ENCODE data around the gene SGO2. TPM values are rescaled to one million over a fixed set of nuclear protein-coding genes. Genes with fewer than 3 reads are reported as not detected.

The SGO2 gene
- total RNA-seq, 1 experiment from 2014 or later: 14.2 TPM

DNA sequence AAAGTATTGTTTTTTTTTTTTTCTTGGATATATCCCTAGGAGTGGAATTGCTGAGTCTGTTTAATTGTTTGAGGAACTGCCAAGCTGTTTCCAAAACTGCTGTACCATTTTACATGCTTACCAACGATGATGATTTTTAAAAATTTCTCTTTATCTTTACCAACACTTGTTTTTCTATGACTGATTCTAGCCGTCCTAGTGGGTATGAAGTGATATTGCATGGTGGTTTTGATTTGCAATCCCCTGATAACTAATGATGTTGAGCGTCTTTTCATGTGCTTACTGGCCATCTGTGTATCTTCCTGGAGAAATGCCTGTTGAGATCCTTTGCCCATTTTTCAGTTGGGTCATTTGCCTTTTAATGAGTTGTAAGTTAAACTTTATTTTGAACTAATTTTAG lies 51.0 kb downstream of the SGO2 start:
- no peak overlapping the region for H3K4me3 Mint-ChIP-seq (ENCODE audit: unreplicated experiment)
- CTCF ChIA-PET: interaction anchor here (0.6 to 1.9 kb wide), 5 partner anchors 14 to 127 kb away, joined by 3 to 23 read pairs (median 5); no protein-coding TSS in a partner anchor
- intact Hi-C loops (cut with micrococcal nuclease): loop anchor here (2.0 to 10.0 kb wide), 2 partner anchors 98 to 604 kb away; no protein-coding TSS in a partner anchor

DNA sequence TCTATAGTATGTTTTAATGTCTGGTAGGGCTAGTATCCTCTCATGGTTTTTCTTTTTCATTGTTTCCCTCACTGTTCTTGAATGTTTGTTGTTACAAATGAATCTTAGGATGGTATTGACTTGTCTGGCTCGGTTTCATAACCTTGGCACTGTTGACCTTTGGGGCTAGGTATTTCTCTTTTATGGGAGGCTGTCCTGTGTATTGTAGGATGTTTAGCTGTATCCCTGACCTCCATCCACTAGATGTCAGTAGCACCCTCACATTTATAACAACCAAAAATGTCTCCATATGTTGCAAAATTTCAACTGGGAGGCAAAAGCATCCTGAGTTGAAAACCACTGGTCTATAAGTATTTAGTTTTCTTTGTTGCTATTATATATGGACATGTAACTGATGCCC lies 52.8 kb downstream of the SGO2 start:
- Mint-ChIP-seq H3K36me3 (ENCODE audit: insufficient read depth, unreplicated experiment) (peaks cover 7% of the 10 kb centered on the region), H3K4me1 (ENCODE audit: insufficient read depth, unreplicated experiment) (no peaks in the 10 kb centered on the region), H3K4me3 (ENCODE audit: unreplicated experiment) (no peak overlapping the region), H3K27ac (ENCODE audit: low read depth, unreplicated experiment) (peak overlapping the region; percentile 49), H3K9me3 (ENCODE audit: unreplicated experiment) (no peaks in the 10 kb centered on the region), H3K27me3 (ENCODE audit: insufficient read depth, unreplicated experiment) (no peaks in the 10 kb centered on the region)
- CTCF ChIA-PET: interaction anchor here (0.5 to 1.8 kb wide), 22 partner anchors 9 to 606 kb away, joined by 3 to 50 read pairs (median 3); no protein-coding TSS in a partner anchor
- intact Hi-C loops (cut with micrococcal nuclease): loop anchor here (10.0 kb wide), 1 partner anchor 96 kb away; no protein-coding TSS in a partner anchor
- TF ChIP-seq, protein P1, sequence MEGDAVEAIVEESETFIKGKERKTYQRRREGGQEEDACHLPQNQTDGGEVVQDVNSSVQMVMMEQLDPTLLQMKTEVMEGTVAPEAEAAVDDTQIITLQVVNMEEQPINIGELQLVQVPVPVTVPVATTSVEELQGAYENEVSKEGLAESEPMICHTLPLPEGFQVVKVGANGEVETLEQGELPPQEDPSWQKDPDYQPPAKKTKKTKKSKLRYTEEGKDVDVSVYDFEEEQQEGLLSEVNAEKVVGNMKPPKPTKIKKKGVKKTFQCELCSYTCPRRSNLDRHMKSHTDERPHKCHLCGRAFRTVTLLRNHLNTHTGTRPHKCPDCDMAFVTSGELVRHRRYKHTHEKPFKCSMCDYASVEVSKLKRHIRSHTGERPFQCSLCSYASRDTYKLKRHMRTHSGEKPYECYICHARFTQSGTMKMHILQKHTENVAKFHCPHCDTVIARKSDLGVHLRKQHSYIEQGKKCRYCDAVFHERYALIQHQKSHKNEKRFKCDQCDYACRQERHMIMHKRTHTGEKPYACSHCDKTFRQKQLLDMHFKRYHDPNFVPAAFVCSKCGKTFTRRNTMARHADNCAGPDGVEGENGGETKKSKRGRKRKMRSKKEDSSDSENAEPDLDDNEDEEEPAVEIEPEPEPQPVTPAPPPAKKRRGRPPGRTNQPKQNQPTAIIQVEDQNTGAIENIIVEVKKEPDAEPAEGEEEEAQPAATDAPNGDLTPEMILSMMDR (IDR thresholded peaks at IDR 0.05; ENCODE audit: unreplicated experiment): peak; percentile 32
- peak; percentile 49 for DNase-seq (ENCODE audit: unreplicated experiment)
- no TSS peak for BruUV-seq (replicated peaks)
- POLR2A ChIA-PET: interaction anchor here (0.9 to 2.0 kb wide), 4 partner anchors 36 to 235 kb away, joined by 3 to 9 read pairs (median 4); no protein-coding TSS in a partner anchor

More for the DNA sequence above, 51.0 kb downstream of the SGO2 start:
- Mint-ChIP-seq H3K27me3 (ENCODE audit: insufficient read depth, unreplicated experiment) (no peaks in the 10 kb centered on the region), H3K27ac (ENCODE audit: low read depth, unreplicated experiment) (no peak overlapping the region), H3K9me3 (ENCODE audit: unreplicated experiment) (no peaks in the 10 kb centered on the region), H3K36me3 (ENCODE audit: insufficient read depth, unreplicated experiment) (peaks cover 7% of the 10 kb centered on the region), H3K4me1 (ENCODE audit: insufficient read depth, unreplicated experiment) (no peaks in the 10 kb centered on the region)
- TF ChIP-seq, protein P1 (IDR thresholded peaks at IDR 0.05; ENCODE audit: unreplicated experiment): no peak
- no peak for DNase-seq (ENCODE audit: unreplicated experiment)
- POLR2A ChIA-PET: no interaction called here
- BruUV-seq (replicated peaks): no TSS peak

DNA sequence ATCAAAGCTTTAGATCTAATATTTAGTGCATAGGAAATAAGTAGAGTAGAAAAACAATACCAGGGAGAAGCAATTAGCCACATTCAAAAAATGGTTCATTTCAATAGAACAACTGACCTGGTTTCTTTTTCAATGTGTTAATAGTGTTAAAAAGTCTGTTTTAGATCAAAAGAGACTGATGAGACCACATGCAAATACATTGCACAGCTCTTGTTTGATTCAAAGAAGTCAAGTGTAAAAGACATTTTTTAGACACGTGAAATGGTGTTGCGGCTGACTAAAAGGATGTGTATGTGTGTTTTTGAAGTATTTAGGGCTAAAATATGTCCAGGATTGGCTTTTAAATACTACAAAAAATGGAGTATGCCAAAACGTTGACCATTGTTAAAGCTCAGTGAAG lies 58.6 kb downstream of the SGO2 start:
- intact Hi-C loops (cut with micrococcal nuclease): no loop called here
- no peak overlapping the region for H3K27ac Mint-ChIP-seq (ENCODE audit: low read depth, unreplicated experiment)

DNA sequence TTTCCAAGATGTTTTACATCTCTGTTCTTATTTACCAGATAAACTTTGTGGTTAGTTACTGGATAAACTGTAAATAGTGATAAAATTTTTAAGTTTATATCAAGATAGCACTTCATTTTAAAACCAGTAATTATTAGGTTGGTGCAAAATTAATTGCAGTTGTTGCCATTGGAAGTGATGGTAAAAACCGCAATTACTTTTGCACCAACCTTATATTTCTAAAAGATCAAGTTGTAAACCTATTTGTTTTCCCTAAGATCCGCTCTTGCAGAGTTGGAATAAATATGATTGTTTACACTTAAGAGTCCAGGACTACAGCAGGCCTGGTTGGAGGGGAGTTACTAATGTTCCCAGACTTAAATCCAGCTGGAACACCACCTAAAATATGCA lies 59.3 kb downstream of the SGO2 start:
- H3K4me1 Mint-ChIP-seq (ENCODE audit: insufficient read depth, unreplicated experiment): peaks cover 7% of the 10 kb centered on the region
- intact Hi-C loops (cut with micrococcal nuclease): no loop called here
- no peak overlapping the region for H3K4me3 Mint-ChIP-seq (ENCODE audit: unreplicated experiment)
- CTCF ChIA-PET: interaction anchor here (1.2 to 6.9 kb wide), 2 partner anchors 18 to 117 kb away, joined by 3 to 43 read pairs; no protein-coding TSS in a partner anchor
- no peak overlapping the region for H3K27ac Mint-ChIP-seq (ENCODE audit: low read depth, unreplicated experiment)
- H3K9me3 Mint-ChIP-seq (ENCODE audit: unreplicated experiment): no peaks in the 10 kb centered on the region
- BruUV-seq (replicated peaks): no TSS peak
- no peaks in the 10 kb centered on the region for H3K27me3 Mint-ChIP-seq (ENCODE audit: insufficient read depth, unreplicated experiment)
- DNase-seq (ENCODE audit: unreplicated experiment): no peak
- TF ChIP-seq, protein P1 (IDR thresholded peaks at IDR 0.05; ENCODE audit: unreplicated experiment): no peak
- POLR2A ChIA-PET: no interaction called here
- peaks cover 7% of the 10 kb centered on the region for H3K36me3 Mint-ChIP-seq (ENCODE audit: insufficient read depth, unreplicated experiment)

More for the DNA sequence above, 58.6 kb downstream of the SGO2 start:
- no peaks in the 10 kb centered on the region for H3K9me3 Mint-ChIP-seq (ENCODE audit: unreplicated experiment)
- DNase-seq (ENCODE audit: unreplicated experiment): no peak
- BruUV-seq (replicated peaks): no TSS peak
- H3K4me1 Mint-ChIP-seq (ENCODE audit: insufficient read depth, unreplicated experiment): no peaks in the 10 kb centered on the region
- H3K36me3 Mint-ChIP-seq (ENCODE audit: insufficient read depth, unreplicated experiment): peaks cover 7% of the 10 kb centered on the region
- ChIA-PET POLR2A (no interaction called here), CTCF (interaction anchor here (1.2 to 6.9 kb wide), 2 partner anchors 19 to 117 kb away, joined by 3 to 43 read pairs; no protein-coding TSS in a partner anchor)
- H3K27me3 Mint-ChIP-seq (ENCODE audit: insufficient read depth, unreplicated experiment): no peaks in the 10 kb centered on the region
- H3K4me3 Mint-ChIP-seq (ENCODE audit: unreplicated experiment): no peak overlapping the region
- TF ChIP-seq, protein P1 (IDR thresholded peaks at IDR 0.05; ENCODE audit: unreplicated experiment): no peak
